Measurements from ENCODE around the gene KCNK3.
A peak's percentile ranks its signal among the peaks of the same experiment; 100 is the strongest.

The KCNK3 gene

GRCh38 chr2:26666671-26667070 lies 25.9 kb upstream of the KCNK3 start:
- DNase-seq: no peak

GRCh38 chr2:26668041-26668440 lies 24.5 kb upstream of the KCNK3 start:
- DNase-seq: no peak

GRCh38 chr2:26668856-26669750 lies 23.4 kb upstream of the KCNK3 start:
- no peak for DNase-seq

GRCh38 chr2:26670171-26670570 lies 22.4 kb upstream of the KCNK3 start:
- no peak for DNase-seq

- no peak for DNase-seq
Measured at GRCh38 chr2:26670931-26671460, 21.5 kb upstream of the KCNK3 start.

GRCh38 chr2:26671691-26672090 lies 20.8 kb upstream of the KCNK3 start:
- DNase-seq: no peak

- no peak for DNase-seq
Measured at GRCh38 chr2:26672112-26672817, 20.3 kb upstream of the KCNK3 start.

GRCh38 chr2:26672818-26673393 lies 19.6 kb upstream of the KCNK3 start:
- DNase-seq: no peak

- no peak for DNase-seq
Measured at GRCh38 chr2:26674002-26674751, 18.3 kb upstream of the KCNK3 start.

GRCh38 chr2:26674771-26675170 lies 17.8 kb upstream of the KCNK3 start:
- no peak for DNase-seq

GRCh38 chr2:26675651-26676255 lies 16.8 kb upstream of the KCNK3 start:
- no peak for DNase-seq

- no peak for DNase-seq
Measured at GRCh38 chr2:26678035-26678434, 14.5 kb upstream of the KCNK3 start.

GRCh38 chr2:26679867-26680266 lies 12.7 kb upstream of the KCNK3 start:
- no peak for DNase-seq

GRCh38 chr2:26681656-26682055 lies 10.9 kb upstream of the KCNK3 start:
- no peak for DNase-seq

- no peak for DNase-seq
Measured at GRCh38 chr2:26682155-26682554, 10.4 kb upstream of the KCNK3 start.

- DNase-seq: no peak
Measured at GRCh38 chr2:26683583-26683982, 8.9 kb upstream of the KCNK3 start.

- DNase-seq: no peak
Measured at GRCh38 chr2:26685341-26685740, 7.2 kb upstream of the KCNK3 start.

GRCh38 chr2:26685989-26686839 lies 6.3 kb upstream of the KCNK3 start:
- peak; percentile 80 to 92 for DNase-seq

- peak; percentile 66 to 79 for DNase-seq
Measured at GRCh38 chr2:26687328-26687727, 5.2 kb upstream of the KCNK3 start.

GRCh38 chr2:26687801-26688200 lies 4.7 kb upstream of the KCNK3 start:
- peak; percentile 97 to 98 for DNase-seq

- no peak for DNase-seq
Measured at GRCh38 chr2:26691161-26691560, 1.4 kb upstream of the KCNK3 start.

Data from SHP77 (cell line).